DMS53 treated with DMSO at 0.1 percent for 48 hours (cell line): ENCODE data around the gene LRRC7.
A peak's percentile ranks its signal among the peaks of the same experiment; 100 is the strongest.
"Not testable (repeated sequence)": the region's sequence is repeated elsewhere in the genome, so short reads cannot be mapped to it uniquely, and the experiment has no call there.

Experiments
- DNase-seq: peaks from one replicate; lab custom pipeline; 2025; ENCODE audit not compliant: unreplicated experiment; lab: John Stamatoyannopoulos, UW

The LRRC7 gene

GRCh38 chr1:69862906-69863305 lies 295.2 kb downstream of the LRRC7 start:
- DNase-seq, result no peak

GRCh38 chr1:69863704-69864103 lies 296.0 kb downstream of the LRRC7 start:
- DNase-seq, result no peak

DNA sequence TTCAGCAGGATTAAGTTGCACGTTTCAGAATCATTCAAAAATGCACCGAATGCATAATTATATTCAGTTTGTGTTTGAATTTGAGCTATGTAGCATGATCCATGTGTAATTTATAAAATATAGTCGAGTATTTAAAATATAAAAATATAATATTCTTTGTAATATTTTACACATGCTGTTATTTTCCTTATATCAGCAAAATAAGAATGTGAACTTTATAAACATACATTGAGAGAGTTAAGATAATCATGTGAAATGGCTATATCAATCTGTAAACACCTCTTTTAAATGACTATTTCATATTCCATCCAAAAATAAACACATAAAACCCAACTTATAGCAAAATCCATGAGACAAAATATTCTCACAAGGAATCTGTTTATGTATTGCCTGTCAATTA lies 303.7 kb downstream of the LRRC7 start:
- no peak for DNase-seq

DNA sequence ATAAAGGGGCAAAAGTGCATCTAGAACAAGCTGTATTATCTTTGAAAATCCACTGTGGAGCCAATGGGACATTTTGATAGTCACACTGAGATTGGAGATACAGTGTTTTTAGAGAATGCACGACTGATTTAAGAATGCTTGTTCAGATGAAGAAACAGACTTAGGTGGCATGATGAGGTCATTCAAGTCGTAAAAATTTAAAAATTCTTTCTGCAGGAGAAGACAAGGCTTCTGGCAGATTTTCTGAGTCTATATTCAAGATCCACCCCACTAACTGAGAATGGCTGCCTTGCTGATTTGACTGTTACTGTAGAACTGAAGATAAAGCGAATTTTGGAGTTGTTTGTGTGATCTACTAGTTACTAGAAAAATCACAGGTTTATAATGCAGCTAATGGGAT lies 310.6 kb downstream of the LRRC7 start:
- no peak for DNase-seq

DNA sequence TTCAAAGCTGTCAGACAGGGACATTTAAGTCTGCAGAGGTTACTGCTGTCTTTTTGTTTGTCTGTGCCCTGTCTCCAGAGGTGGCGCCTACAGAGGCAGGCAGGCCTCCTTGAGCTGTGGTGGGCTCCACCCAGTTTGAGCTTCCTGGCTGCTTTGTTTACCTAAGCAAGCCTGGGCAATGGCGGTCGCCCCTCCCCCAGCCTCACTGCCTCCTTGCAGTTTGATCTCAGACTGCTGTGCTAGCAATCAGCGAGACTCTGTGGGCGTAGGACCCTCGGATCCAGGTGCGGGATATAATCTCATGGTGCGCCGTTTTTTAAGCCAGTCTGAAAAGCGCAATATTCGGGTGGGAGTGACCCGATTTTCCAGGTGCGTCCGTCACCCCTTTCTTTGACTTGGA lies 320.3 kb downstream of the LRRC7 start:
- DNase-seq, result peak; percentile 18

DNA sequence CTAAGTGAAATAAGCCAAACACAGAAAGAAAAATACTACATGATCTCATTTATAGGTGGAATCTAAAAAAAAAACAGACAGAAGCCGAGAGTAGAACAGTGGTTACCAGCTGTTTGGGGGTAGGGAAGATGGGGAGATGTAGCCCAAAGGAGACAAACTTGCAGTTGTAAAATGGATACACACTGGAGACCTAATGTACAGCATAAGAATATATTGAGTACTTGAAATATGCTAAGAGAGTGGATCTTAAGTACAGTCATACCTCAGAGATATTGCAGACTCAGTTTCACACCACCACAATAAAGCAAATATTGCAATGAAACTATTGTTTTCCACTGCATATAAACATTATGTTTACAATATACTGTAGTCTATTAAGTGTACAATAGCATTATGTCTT lies 320.9 kb downstream of the LRRC7 start:
- DNase-seq, result peak; percentile 45

- no peak for DNase-seq
These were observed 330.8 kb downstream of the LRRC7 start for GRCh38 chr1:69898403-69898947.

DNA sequence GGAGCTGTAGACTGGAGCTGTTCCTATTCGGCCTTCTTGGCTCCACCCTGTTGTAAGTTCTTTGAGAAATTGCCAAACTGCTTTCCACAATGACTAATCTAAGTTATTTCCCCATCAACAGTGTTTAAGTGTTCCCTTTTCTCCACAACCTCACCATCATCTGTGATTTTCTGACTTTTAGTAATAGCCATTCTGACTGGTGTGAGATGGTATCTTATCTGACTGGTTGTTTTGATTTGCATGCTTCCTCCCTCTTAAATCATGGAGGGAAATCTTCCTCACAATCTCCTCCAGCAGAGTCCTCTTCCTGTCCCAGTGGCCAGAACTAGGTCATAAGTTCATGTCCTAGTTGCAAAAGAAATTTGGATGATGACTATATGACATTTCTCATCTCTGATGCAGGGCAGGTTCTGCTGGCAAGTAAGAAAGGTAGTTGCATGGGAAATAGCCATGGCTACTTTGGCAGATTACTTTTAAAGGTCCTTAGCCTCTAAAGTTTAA lies 343.6 kb downstream of the LRRC7 start:
- no peak for DNase-seq

DNA sequence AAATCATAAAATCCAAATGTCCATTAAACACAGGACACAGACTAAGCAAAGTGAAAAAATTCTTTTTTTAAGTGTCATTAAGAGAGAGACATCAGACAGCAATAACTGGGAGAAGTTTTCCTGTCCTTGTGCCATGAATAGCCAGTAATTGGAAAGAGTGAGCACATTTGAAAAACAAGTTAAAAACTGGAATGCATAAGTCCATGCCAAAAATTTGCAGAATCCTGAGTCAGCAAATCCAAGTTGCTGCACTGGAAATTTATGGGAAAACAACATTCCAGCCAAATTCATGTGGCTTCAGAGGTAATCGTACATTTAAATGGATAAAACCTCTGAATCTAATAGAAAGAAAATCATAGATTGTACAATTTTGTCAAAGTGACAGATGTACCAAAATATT lies 346.3 kb downstream of the LRRC7 start:
- DNase-seq, result no peak

- no peak for DNase-seq
These were observed 347.4 kb downstream of the LRRC7 start for GRCh38 chr1:69914976-69915765.

GRCh38 chr1:69919129-69919921 lies 351.6 kb downstream of the LRRC7 start:
- no peak for DNase-seq

GRCh38 chr1:69919922-69920273 lies 352.2 kb downstream of the LRRC7 start:
- no peak for DNase-seq

GRCh38 chr1:69920426-69920825 lies 352.7 kb downstream of the LRRC7 start:
- DNase-seq, result no peak

GRCh38 chr1:69921486-69921885 lies 353.8 kb downstream of the LRRC7 start:
- no peak for DNase-seq

- DNase-seq, result not testable (repeated sequence)
These were observed 360.5 kb downstream of the LRRC7 start for GRCh38 chr1:69928234-69928633.

DNA sequence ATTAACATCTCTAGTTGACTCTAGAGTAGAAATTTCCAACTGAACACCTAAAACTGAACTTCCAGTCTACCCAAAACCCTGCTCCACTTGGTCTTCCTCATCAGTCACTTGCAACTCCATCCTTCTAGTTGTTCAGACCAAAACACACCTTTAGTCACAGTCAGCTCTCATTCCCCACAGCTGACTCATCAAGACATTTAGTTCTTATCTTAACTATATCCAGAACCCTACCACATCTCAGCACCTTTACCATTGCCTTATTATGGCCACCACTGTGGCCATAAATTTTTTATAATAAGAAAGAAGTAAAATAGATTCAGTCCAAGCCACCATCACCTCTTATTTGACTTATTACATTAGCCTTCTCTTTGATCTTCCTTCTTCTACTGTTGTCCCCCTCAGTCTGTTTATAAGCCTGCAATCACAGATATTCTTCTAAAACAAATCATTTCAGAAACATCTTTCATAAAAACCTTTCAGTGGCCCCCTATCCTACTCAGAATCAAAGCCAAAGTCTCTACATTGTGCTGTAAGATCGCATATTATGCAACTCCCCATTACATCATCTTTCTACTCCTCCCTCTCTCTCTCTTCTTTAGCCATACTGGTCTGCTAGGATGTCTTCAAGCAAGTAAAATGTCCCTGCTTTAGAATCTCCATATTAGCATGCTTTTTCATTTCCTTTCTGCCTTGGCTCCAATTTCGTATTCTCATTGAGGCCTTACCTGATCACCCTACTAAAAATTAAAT lies 361.8 kb downstream of the LRRC7 start:
- no peak for DNase-seq

DNA sequence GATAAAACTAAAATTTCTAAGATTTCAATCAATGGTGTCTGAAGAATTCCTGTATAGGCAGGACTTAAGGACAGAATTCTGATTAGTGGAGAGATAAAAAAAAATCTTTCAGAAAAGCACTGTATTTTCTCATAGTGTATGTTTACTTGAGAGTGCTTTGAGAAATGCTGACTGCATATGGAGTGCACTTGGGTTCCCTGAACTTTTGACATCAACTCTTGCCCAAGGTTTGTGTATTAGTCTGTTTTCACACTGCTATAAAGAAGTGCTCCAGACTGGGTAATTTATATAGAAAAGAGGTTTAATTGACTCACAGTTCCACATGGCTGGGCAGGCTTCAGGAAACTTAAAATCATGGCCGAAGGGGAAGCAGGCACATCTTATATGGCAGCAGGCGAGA lies 362.7 kb downstream of the LRRC7 start:
- no peak for DNase-seq

DNA sequence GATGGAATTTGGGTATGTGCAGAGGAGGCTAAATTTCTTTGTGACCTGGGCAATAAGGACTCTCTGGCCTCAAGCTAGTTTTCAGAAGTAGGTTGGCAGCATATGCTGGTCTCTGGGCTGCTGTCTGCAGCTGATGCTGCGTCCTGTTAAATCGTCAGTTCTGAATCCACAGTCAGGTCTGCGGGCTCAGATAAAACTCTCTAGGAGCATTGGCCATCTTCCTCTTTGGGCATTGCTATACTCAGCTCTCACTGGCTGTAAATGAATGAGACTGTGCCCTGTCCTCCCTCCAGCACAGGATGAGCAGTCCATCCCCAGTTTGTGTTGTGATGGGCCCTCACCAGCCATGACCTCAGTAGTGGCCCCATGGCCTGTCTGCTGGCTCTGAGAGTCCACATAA lies 365.0 kb downstream of the LRRC7 start:
- no peak for DNase-seq

GRCh38 chr1:69940231-69940630 lies 372.5 kb downstream of the LRRC7 start:
- no peak for DNase-seq

DNA sequence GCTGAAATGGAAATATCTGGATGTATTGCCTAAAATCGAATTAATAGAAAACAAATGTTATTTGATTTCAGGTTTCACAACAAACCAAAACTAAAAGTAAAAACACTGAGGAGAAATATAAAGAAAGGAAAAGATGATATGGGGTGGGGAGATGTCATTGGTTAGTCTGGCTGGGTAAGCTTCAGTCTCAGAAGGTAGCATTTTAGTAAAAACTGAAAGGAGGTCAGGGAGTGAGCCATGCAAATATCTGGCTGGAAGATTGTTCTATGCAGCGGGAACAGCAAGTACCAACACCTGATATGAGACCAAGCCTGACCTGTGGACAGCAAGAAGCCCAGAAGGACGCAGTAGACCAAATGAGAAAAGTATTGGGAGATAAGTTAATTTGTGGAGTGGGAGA lies 373.1 kb downstream of the LRRC7 start:
- no peak for DNase-seq

DNA sequence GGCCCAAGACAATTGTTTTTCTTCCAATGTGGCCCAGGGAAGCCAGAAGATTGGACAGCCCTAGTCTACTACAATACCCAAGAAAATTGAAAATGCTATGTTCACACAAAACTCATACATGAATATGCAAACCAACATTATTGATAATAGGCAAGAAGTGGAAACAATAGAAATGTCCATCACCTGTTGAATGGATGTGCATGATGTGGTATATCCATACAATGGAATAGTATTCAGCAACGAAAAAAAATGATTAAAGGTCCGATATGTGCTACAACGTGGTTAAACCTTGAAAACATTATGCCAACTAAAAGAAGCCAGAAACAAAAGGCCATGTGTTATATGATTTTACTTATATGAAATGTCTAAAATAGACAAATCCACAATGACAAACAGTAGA lies 375.3 kb downstream of the LRRC7 start:
- DNase-seq, result no peak
